HCT116 (cell line): ENCODE measurements around the gene SPON2. TPM values are rescaled to one million over a fixed set of nuclear protein-coding genes. Genes with fewer than 3 reads are reported as not detected.

Experiments
- ATAC-seq: fragments of 200-7000 bp; cut with Tn5 transposase; 2 replicates; pipeline ENCODE4 v1.9.1; 2020; ENCODE audit warnings: mild to moderate bottlenecking, moderate library complexity
- BruUV-seq: library from RNA; stranded (reverse); fragments of 400-500 nt; replicated peaks from 2 replicates; lab custom pipeline; 2021; lab: Mats Ljungman, UMichigan
- CTCF ChIA-PET: fragments of 300-600 bp; sonication (Branson Sonifier 250); formaldehyde crosslinking; loops from one replicate; lab custom pipeline; 2021; ENCODE audit warnings: antibody characterized with exemption; lab: Charles Lee
- POLR2A ChIA-PET: fragments of 300-600, 350-600 bp; sonication (Branson Sonifier 250); formaldehyde crosslinking; loops from one replicate; lab custom pipeline; 2021; ENCODE audit warnings: antibody characterized with exemption; lab: Charles Lee
- RAD21 ChIA-PET, 2 experiments: fragments of 300-600 bp; sonication (Branson Sonifier 250); formaldehyde crosslinking; loops; one replicate each; lab custom pipeline; 2023; ENCODE audit warnings: low total read pairs in 2 of 2; ENCODE audit not compliant: uncharacterized antibody in 2 of 2, unreplicated experiment in 2 of 2, low non-redundant PET in 1 of 2; lab: Charles Lee
- DNase-seq: peaks from one replicate; pipeline ENCODE4 v3.0.0-alpha.2; 2010; ENCODE audit warnings: low read depth, low spot score
- H2AFZ ChIP-seq: fragments of 200-600 bp; shearing (Covaris generic), sonication (generic); 2 replicates; pipeline ENCODE4 v1.6.1; 2017; ENCODE audit warnings: low read depth, mixed run types, mixed read lengths, antibody characterized with exemption, low read length; ENCODE audit not compliant: poor library complexity, severe bottlenecking
- H3K27ac ChIP-seq: 2 replicates; pipeline ENCODE4 v1.5.1; 2012; ENCODE audit warnings: low read depth, low read length
- H3K27me3 ChIP-seq: fragments of 200-600 bp; sonication (generic); 2 replicates; pipeline ENCODE4 v1.6.1; 2016; ENCODE audit warnings: mixed run types, low read length, mixed read lengths; ENCODE audit not compliant: insufficient read depth
- H3K36me3 ChIP-seq, 2 experiments: fragments of 200-500 bp in 1 of 2; fragments of 200-600 bp in 1 of 2; sonication (Bioruptor generic) in 1 of 2; sonication (generic) in 1 of 2; 2 replicates each; pipeline versions ENCODE4 v1.5.1 to v1.6.1; 2014 to 2016; ENCODE audit warnings: low read length in 2 of 2, inconsistent platforms in 1 of 2, mixed read lengths in 1 of 2, mixed run types in 1 of 2; ENCODE audit not compliant: insufficient read depth in 2 of 2, control insufficient read depth in 1 of 2
- H3K4me1 ChIP-seq, 2 experiments: fragments of 200-600 bp in 1 of 2; sonication (generic) in 1 of 2; 2 replicates each; pipeline versions ENCODE4 v1.5.1 to v1.6.1; 2012 to 2017; ENCODE audit warnings: low read length in 2 of 2, inconsistent platforms in 1 of 2, mild to moderate bottlenecking in 1 of 2, mixed read lengths in 1 of 2, mixed run types in 1 of 2, moderate library complexity in 1 of 2; ENCODE audit not compliant: insufficient read depth in 2 of 2, control insufficient read depth in 1 of 2
- H3K4me2 ChIP-seq: fragments of 200-600 bp; sonication (generic); 2 replicates; pipeline ENCODE4 v1.6.1; 2017; ENCODE audit warnings: mixed run types, low read length, mixed read lengths
- H3K4me3 ChIP-seq, 2 experiments: fragments of 200-600 bp in 1 of 2; sonication (generic) in 1 of 2; replicated peaks in 1 of 2; 2 replicates each; pipeline ENCODE4 v1.5.1; 2011 to 2016; ENCODE audit warnings: low read length in 2 of 2, control low read depth in 1 of 2, low read depth in 1 of 2, mild to moderate bottlenecking in 1 of 2, mixed read lengths in 1 of 2, mixed run types in 1 of 2
- H3K79me2 ChIP-seq: fragments of 200-600 bp; sonication (generic); 2 replicates; pipeline ENCODE4 v1.6.1; 2017; ENCODE audit warnings: mild to moderate bottlenecking, mixed run types, low read length, moderate library complexity, mixed read lengths; ENCODE audit not compliant: insufficient read depth
- H3K9ac ChIP-seq: fragments of 200-600 bp; sonication (generic); 2 replicates; pipeline ENCODE4 v1.6.1; 2016; ENCODE audit warnings: low read length, mixed read lengths
- H3K9me2 ChIP-seq: fragments of 200-600 bp; sonication (generic), shearing (Covaris generic); 2 replicates; pipeline ENCODE4 v1.6.1; 2017; ENCODE audit warnings: mixed run types, mild to moderate bottlenecking, moderate library complexity; ENCODE audit not compliant: insufficient read depth
- H3K9me3 ChIP-seq, 2 experiments: fragments of 200-500 bp in 1 of 2; fragments of 200-600 bp in 1 of 2; sonication (Bioruptor generic) in 1 of 2; sonication (generic) in 1 of 2; 2 replicates each; pipeline ENCODE4 v1.6.1; 2014 to 2017; ENCODE audit warnings: low read length in 2 of 2, mixed read lengths in 2 of 2, inconsistent platforms in 1 of 2, low read depth in 1 of 2, mild to moderate bottlenecking in 1 of 2, mixed run types in 1 of 2, moderate library complexity in 1 of 2; ENCODE audit not compliant: control insufficient read depth in 1 of 2, insufficient read depth in 1 of 2
- H4K20me1 ChIP-seq: fragments of 200-600 bp; sonication (generic), shearing (Covaris generic); 2 replicates; pipeline ENCODE4 v1.6.1; 2017; ENCODE audit warnings: mixed run types, mild to moderate bottlenecking, moderate library complexity; ENCODE audit not compliant: insufficient read depth
- EZH2phosphoT487 ChIP-seq: fragments of 200-600 bp; IDR thresholded peaks from 2 replicates; pipeline ENCODE4 v1.6.1; 2018; ENCODE audit warnings: antibody characterized with exemption, borderline replicate concordance
- FOSL1 ChIP-seq: IDR thresholded peaks from 2 replicates; pipeline ENCODE4 v1.6.1; 2012; ENCODE audit warnings: low read depth
- JUND ChIP-seq: IDR thresholded peaks from 2 replicates; pipeline ENCODE4 v1.6.1; 2012
- POLR2A ChIP-seq: IDR thresholded peaks from 2 replicates; pipeline ENCODE4 v1.7.0; 2011; ENCODE audit warnings: borderline replicate concordance; ENCODE audit not compliant: insufficient read depth, insufficient read length; ENCODE audit errors: extremely low read depth
- POLR2AphosphoS5 ChIP-seq: IDR thresholded peaks from 2 replicates; pipeline ENCODE4 v1.6.1; 2011; ENCODE audit warnings: mild to moderate bottlenecking, low read depth, low read length, moderate library complexity
- SP1 ChIP-seq: IDR thresholded peaks from 2 replicates; pipeline ENCODE4 v1.6.1; 2012; ENCODE audit warnings: low read depth
- TCF7L2 ChIP-seq: IDR thresholded peaks from 2 replicates; pipeline ENCODE4 v1.7.0; 2011; ENCODE audit warnings: borderline replicate concordance, inconsistent platforms; ENCODE audit not compliant: insufficient read depth, insufficient read length; ENCODE audit errors: extremely low read depth
- YY1 ChIP-seq: IDR thresholded peaks from 2 replicates; pipeline ENCODE4 v1.6.1; 2011; ENCODE audit warnings: low read length, low read depth, moderate library complexity, mild to moderate bottlenecking; ENCODE audit not compliant: insufficient replicate concordance; ENCODE audit errors: extremely low read depth
- intact Hi-C: fragments of 100-400 bp; cut with micrococcal nuclease; formaldehyde crosslinking; loops from 2 replicates; pipeline ENCODE4 v1.10.0; 2022
- total RNA-seq: library from RNA; stranded (reverse); gene quantifications from one replicate; pipeline ENCODE4 v1.2.1, GENCODE V29; 2021; ENCODE audit not compliant: unreplicated experiment
- TF ChIP-seq, protein P1 (sequence below): IDR thresholded peaks from 2 replicates; pipeline ENCODE4 v1.6.1; 2012; ENCODE audit warnings: low read depth
- TF ChIP-seq, protein P2 (sequence below): IDR thresholded peaks from 2 replicates; pipeline ENCODE4 v1.6.1; 2012

Gene SPON2
- total RNA-seq, 1 experiment from 2014 or later: 1.5 TPM

DNA sequence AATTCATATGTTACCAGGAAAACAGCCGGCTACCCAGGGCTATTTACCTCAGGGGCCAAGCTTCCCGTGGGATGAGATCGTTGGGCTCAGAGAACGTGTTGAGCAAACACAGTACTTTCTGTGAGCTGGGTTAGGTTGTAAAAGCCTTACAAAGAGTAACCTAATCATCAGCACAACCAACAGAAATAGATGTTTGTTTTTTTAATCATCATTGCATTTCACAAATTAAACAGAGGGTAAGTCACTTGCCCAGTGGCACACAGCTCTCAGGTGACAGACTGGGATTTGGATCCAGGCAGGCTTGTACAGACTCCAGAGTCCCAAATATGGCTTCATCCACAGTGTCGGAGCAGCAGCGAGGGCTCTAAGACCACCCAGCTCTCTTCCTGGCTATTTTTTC, 20.1 kb downstream of the SPON2 start:
- RAD21 ChIA-PET: no interaction called here
- H3K9me2 ChIP-seq: no peaks in the 10 kb centered on the region
- DNase-seq: no peak
- H4K20me1 ChIP-seq: no peaks in the 10 kb centered on the region
- TF ChIP-seq, protein P1, sequence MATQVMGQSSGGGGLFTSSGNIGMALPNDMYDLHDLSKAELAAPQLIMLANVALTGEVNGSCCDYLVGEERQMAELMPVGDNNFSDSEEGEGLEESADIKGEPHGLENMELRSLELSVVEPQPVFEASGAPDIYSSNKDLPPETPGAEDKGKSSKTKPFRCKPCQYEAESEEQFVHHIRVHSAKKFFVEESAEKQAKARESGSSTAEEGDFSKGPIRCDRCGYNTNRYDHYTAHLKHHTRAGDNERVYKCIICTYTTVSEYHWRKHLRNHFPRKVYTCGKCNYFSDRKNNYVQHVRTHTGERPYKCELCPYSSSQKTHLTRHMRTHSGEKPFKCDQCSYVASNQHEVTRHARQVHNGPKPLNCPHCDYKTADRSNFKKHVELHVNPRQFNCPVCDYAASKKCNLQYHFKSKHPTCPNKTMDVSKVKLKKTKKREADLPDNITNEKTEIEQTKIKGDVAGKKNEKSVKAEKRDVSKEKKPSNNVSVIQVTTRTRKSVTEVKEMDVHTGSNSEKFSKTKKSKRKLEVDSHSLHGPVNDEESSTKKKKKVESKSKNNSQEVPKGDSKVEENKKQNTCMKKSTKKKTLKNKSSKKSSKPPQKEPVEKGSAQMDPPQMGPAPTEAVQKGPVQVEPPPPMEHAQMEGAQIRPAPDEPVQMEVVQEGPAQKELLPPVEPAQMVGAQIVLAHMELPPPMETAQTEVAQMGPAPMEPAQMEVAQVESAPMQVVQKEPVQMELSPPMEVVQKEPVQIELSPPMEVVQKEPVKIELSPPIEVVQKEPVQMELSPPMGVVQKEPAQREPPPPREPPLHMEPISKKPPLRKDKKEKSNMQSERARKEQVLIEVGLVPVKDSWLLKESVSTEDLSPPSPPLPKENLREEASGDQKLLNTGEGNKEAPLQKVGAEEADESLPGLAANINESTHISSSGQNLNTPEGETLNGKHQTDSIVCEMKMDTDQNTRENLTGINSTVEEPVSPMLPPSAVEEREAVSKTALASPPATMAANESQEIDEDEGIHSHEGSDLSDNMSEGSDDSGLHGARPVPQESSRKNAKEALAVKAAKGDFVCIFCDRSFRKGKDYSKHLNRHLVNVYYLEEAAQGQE: no peak
- no peak for TF ChIP-seq SP1
- TF ChIP-seq JUND: no peak
- TF ChIP-seq, protein P2, sequence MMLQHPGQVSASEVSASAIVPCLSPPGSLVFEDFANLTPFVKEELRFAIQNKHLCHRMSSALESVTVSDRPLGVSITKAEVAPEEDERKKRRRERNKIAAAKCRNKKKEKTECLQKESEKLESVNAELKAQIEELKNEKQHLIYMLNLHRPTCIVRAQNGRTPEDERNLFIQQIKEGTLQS: no peak
- no peak for TF ChIP-seq POLR2A
- no peak for TF ChIP-seq EZH2phosphoT487
- no peak for TF ChIP-seq YY1
- TF ChIP-seq POLR2AphosphoS5: no peak
- TF ChIP-seq TCF7L2: no peak
- TF ChIP-seq FOSL1: no peak
- TF ChIP-seq, all 23 proteins: peak for 0
- Histone ChIP-seq H3K4me2 (no peak overlapping the region), H3K4me3 (no peak overlapping the region), H3K36me3 (no peaks in the 10 kb centered on the region), H3K9ac (no peak overlapping the region), H3K27me3 (peaks cover 35% of the 10 kb centered on the region), H3K79me2 (no peaks in the 10 kb centered on the region), H3K4me1 (no peaks in the 10 kb centered on the region), H3K27ac (no peak overlapping the region), H2AFZ (no peak overlapping the region), H3K9me3 (no peaks in the 10 kb centered on the region)
- intact Hi-C loops: no loop called here
- no peak for ATAC-seq
- ChIA-PET POLR2A (no interaction called here), CTCF (no interaction called here)
- BruUV-seq: no TSS peak
